H1 (cell line): ENCODE results near the gene GPC6. TPM values are rescaled to one million over a fixed set of nuclear protein-coding genes. Genes with fewer than 3 reads are reported as not detected.
A peak's percentile ranks its signal among the peaks of the same experiment; 100 is the strongest.

Experiments
- CTCF ChIA-PET: fragments of 300-600 bp; sonication (Branson Sonifier 250); formaldehyde crosslinking; loops from one replicate; lab custom pipeline; 2021; ENCODE audit not compliant: partially characterized antibody; lab: Charles Lee
- POLR2A ChIA-PET: fragments of 300-600 bp; sonication (Branson Sonifier 250); formaldehyde crosslinking; loops from one replicate; lab custom pipeline; 2021; ENCODE audit warnings: inconsistent platforms; ENCODE audit not compliant: partially characterized antibody; lab: Charles Lee
- DNase-seq, 2 experiments: peaks; one replicate each; pipeline versions ENCODE4 v3.0.0 to v3.0.0-alpha.2; 2010 to 2022; ENCODE audit warnings: low spot score in 2 of 2, low read depth in 1 of 2, mixed read lengths in 1 of 2
- FAIRE-seq: peaks from 2 replicates; lab custom pipeline; 2011; peaks lifted over from hg19 to GRCh38; lab: Jason Lieb, UNC
- H2AFZ ChIP-seq: 2 replicates; pipeline ENCODE4 v1.8.1; 2012; ENCODE audit warnings: low read length, inconsistent platforms
- H2AK5ac ChIP-seq: 2 replicates; pipeline ENCODE4 v1.6.1; 2013; ENCODE audit warnings: low read depth, low read length
- H2BK120ac ChIP-seq: replicated peaks from 2 replicates; pipeline ENCODE3; 2013; ENCODE audit warnings: low read depth, low read length, inconsistent platforms
- H2BK12ac ChIP-seq: 2 replicates; pipeline ENCODE4 v1.6.1; 2013; ENCODE audit warnings: low read depth, low read length
- H2BK15ac ChIP-seq: 2 replicates; pipeline ENCODE4 v1.6.1; 2013; ENCODE audit warnings: low read length
- H2BK20ac ChIP-seq: 2 replicates; pipeline ENCODE4 v1.6.1; 2013; ENCODE audit warnings: low read length
- H2BK5ac ChIP-seq: 2 replicates; pipeline ENCODE4 v1.6.1; 2013; ENCODE audit warnings: low read depth, low read length
- H3K14ac ChIP-seq: 2 replicates; pipeline ENCODE4 v1.6.1; 2013; ENCODE audit warnings: inconsistent platforms; ENCODE audit not compliant: insufficient read length
- H3K18ac ChIP-seq: 2 replicates; pipeline ENCODE4 v1.6.1; 2013; ENCODE audit warnings: low read length; ENCODE audit errors: extremely low read depth
- H3K23ac ChIP-seq: 2 replicates; pipeline ENCODE4 v1.6.1; 2013; ENCODE audit warnings: inconsistent platforms; ENCODE audit not compliant: insufficient read length
- H3K23me2 ChIP-seq: 2 replicates; pipeline ENCODE4 v1.6.1; 2013; ENCODE audit warnings: low read depth, low read length
- H3K27ac ChIP-seq: 2 replicates; pipeline ENCODE4 v1.6.1; 2011; ENCODE audit warnings: low read depth, low read length, inconsistent platforms
- H3K27me3 ChIP-seq, 4 experiments: replicated peaks in 1 of 4; 1 replicate in 1 of 4; 2 replicates in 3 of 4; pipeline versions ENCODE4 v1.6.1 to v1.8.1; 2011 to 2013; ENCODE audit warnings: low read length in 3 of 4, mild to moderate bottlenecking in 3 of 4, inconsistent platforms in 2 of 4, mixed read lengths in 2 of 4, moderate library complexity in 1 of 4; ENCODE audit not compliant: control insufficient read depth in 3 of 4, insufficient read depth in 3 of 4; ENCODE audit errors: extremely low read depth in 1 of 4
- H3K36me3 ChIP-seq, 4 experiments: 2 replicates each; pipeline versions ENCODE4 v1.6.1 to v1.8.1; 2011 to 2013; ENCODE audit warnings: mild to moderate bottlenecking in 4 of 4, low read length in 3 of 4, moderate library complexity in 2 of 4, control low read depth in 1 of 4, inconsistent platforms in 1 of 4; ENCODE audit not compliant: insufficient read depth in 4 of 4, control insufficient read depth in 2 of 4
- H3K4ac ChIP-seq: replicated peaks from 2 replicates; pipeline ENCODE3; 2013; ENCODE audit warnings: low read length, low read depth, mixed read lengths, inconsistent platforms; ENCODE audit not compliant: insufficient read length
- H3K4me1 ChIP-seq, 4 experiments: replicated peaks in 1 of 4; 1 replicate in 1 of 4; 2 replicates in 3 of 4; pipeline versions ENCODE4 v1.6.1 to v1.8.1; 2011 to 2013; ENCODE audit warnings: low read length in 3 of 4, inconsistent platforms in 2 of 4, mixed read lengths in 1 of 4; ENCODE audit not compliant: insufficient read depth in 4 of 4, control insufficient read depth in 3 of 4
- H3K4me2 ChIP-seq, 2 experiments: 2 replicates each; pipeline versions ENCODE4 v1.6.1 to v1.8.1; 2011 to 2013; ENCODE audit warnings: low read depth in 2 of 2, low read length in 2 of 2, control low read depth in 1 of 2, inconsistent platforms in 1 of 2, mild to moderate bottlenecking in 1 of 2; ENCODE audit not compliant: insufficient read depth in 1 of 2
- H3K4me3 ChIP-seq, 4 experiments: fragments of 200-600, 300-600 bp in 1 of 4; sonication (generic), shearing (Covaris generic), sonication (Bioruptor Twin) in 1 of 4; 2 replicates each; pipeline versions ENCODE4 v1.5.1 to v1.8.1; 2011 to 2016; ENCODE audit warnings: low read length in 4 of 4, low read depth in 3 of 4, control low read depth in 2 of 4, inconsistent platforms in 2 of 4, mild to moderate bottlenecking in 2 of 4, mixed read lengths in 1 of 4, moderate library complexity in 1 of 4; ENCODE audit not compliant: insufficient read depth in 2 of 4; ENCODE audit errors: extremely low read depth in 1 of 4
- H3K56ac ChIP-seq: replicated peaks from 2 replicates; pipeline ENCODE3; 2013; ENCODE audit warnings: low read depth, mild to moderate bottlenecking, mixed read lengths, low read length, inconsistent platforms; ENCODE audit not compliant: insufficient read length
- H3K79me1 ChIP-seq: 2 replicates; pipeline ENCODE4 v1.6.1; 2013; ENCODE audit warnings: low read depth, low read length, control low read depth
- H3K79me2 ChIP-seq, 2 experiments: 2 replicates each; pipeline versions ENCODE4 v1.6.1 to v1.8.1; 2012 to 2013; ENCODE audit warnings: low read length in 2 of 2, mild to moderate bottlenecking in 2 of 2, inconsistent platforms in 1 of 2; ENCODE audit not compliant: insufficient read depth in 2 of 2, control insufficient read depth in 1 of 2
- H3K9ac ChIP-seq, 4 experiments: replicated peaks in 1 of 4; 1 replicate in 1 of 4; 2 replicates in 3 of 4; pipeline versions ENCODE4 v1.6.1 to v1.8.1; 2011 to 2013; ENCODE audit warnings: low read depth in 3 of 4, low read length in 3 of 4, control low read depth in 2 of 4, mild to moderate bottlenecking in 2 of 4, moderate library complexity in 2 of 4, inconsistent platforms in 1 of 4; ENCODE audit errors: extremely low read depth in 1 of 4
- H3K9me3 ChIP-seq, 2 experiments: 2 replicates each; pipeline versions ENCODE4 v1.6.1 to v1.8.1; 2012 to 2013; ENCODE audit warnings: mild to moderate bottlenecking in 2 of 2, moderate library complexity in 2 of 2, control low read depth in 1 of 2, inconsistent platforms in 1 of 2, low read depth in 1 of 2, low read length in 1 of 2, mixed read lengths in 1 of 2; ENCODE audit not compliant: insufficient read depth in 2 of 2
- H4K20me1 ChIP-seq, 2 experiments: replicated peaks in 1 of 2; 2 replicates each; pipeline versions ENCODE3 to v1.8.1; 2011 to 2013; ENCODE audit warnings: inconsistent platforms in 2 of 2, low read length in 2 of 2, mild to moderate bottlenecking in 1 of 2; ENCODE audit not compliant: insufficient read depth in 2 of 2, control insufficient read depth in 1 of 2
- H4K5ac ChIP-seq: 2 replicates; pipeline ENCODE4 v1.6.1; 2013; ENCODE audit warnings: low read length, low read depth, mixed read lengths, inconsistent platforms; ENCODE audit not compliant: insufficient read length
- H4K8ac ChIP-seq: 2 replicates; pipeline ENCODE4 v1.8.0; 2013; ENCODE audit warnings: mild to moderate bottlenecking, moderate library complexity, low read length, inconsistent platforms; ENCODE audit not compliant: insufficient read depth; ENCODE audit errors: extremely low read depth
- H4K91ac ChIP-seq: replicated peaks from 2 replicates; pipeline ENCODE3; 2013; ENCODE audit warnings: low read length, mixed read lengths, inconsistent platforms; ENCODE audit not compliant: insufficient read length
- POLR2AphosphoS5 ChIP-seq: IDR thresholded peaks from 2 replicates; pipeline ENCODE4 v1.6.1; 2011; ENCODE audit warnings: low read depth, low read length
- WGBS, 2 experiments: shearing (Covaris generic) in 1 of 2; methylation state at CpG; one replicate each; pipeline versions ENCODE4 v1.1.6 to v1.1.7; 2013 to 2015; ENCODE audit warnings: low lambda C conversion rate in 2 of 2, mixed read lengths in 2 of 2, inconsistent platforms in 1 of 2, low coverage in 1 of 2, missing lambda C conversion rate in 1 of 2; ENCODE audit not compliant: insufficient replicate concordance in 2 of 2, insufficient coverage in 1 of 2, insufficient read length in 1 of 2; ENCODE audit errors: extremely low coverage in 1 of 2, missing lambda C conversion rate in 1 of 2; 5-methylcytosine and 5-hydroxymethylcytosine counted together
- polyA plus RNA-seq, 7 experiments: library from polyadenylated mRNA; depleted of rRNA in 3 of 7; stranded (reverse) in 5 of 7; unstranded in 2 of 7; fragments of >200 nt in 5 of 7; fragments of 200-250 nt in 2 of 7; gene quantifications; 1 replicate in 5 of 7; 2 replicates in 1 of 7; 4 replicates in 1 of 7; pipeline versions ENCODE4 v1.2.1 to v1.2.3, GENCODE V29; 2011 to 2013; ENCODE audit warnings: missing spikeins in 2 of 7, mixed read lengths in 2 of 7
- total RNA-seq: library from RNA; stranded (reverse); fragmentation: NEBNext Ultra II Directional; extraction: Animal tissue kit (Norgen Biotek cat#: 25700); gene quantifications from 2 replicates; pipeline ENCODE4 v1.2.1, GENCODE V29; 2021

Gene GPC6
- total and polyA plus RNA-seq, 2 of the 8 experiments (the other 6 are each of a cell fraction or from before 2014, with no cell fraction given), result 5.4 to 12.0 TPM

DNA sequence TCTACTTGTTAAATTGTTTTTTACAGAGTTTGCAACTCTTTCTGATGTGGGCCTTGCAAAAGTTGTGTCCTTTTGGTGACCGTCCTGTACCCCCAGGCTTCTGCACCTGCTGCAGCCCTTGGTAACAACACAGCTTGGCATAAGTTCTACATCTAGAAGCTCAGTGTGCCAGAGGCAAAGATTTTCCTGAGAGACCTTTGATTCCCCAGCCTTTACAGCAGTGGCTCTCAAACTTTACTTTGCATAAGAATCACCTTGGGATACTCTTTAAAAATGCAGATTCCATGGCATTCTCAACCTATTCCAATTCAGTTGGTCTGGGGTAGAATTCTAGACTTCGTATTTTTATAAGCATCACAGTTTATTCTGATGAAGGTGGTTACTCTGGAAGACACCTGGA is 991.9 kb downstream of the GPC6 start:
- Histone ChIP-seq H3K79me1 (no peaks in the 10 kb centered on the region), H3K18ac (no peak overlapping the region), H3K27ac (no peak overlapping the region), H2AK5ac (no peak overlapping the region), H2BK12ac (no peak overlapping the region; the same call in 1 of the 2 replicates), H4K5ac (no peak overlapping the region), H3K14ac (no peak overlapping the region), H4K91ac (no peak overlapping the region), H2BK20ac (peak overlapping the region; percentile 24; the same call in 1 of the 2 replicates), H3K36me3 (no peaks in the 10 kb centered on the region), H4K20me1 (no peaks in the 10 kb centered on the region), H3K79me2 (no peaks in the 10 kb centered on the region), H3K27me3 (no peaks in the 10 kb centered on the region), H3K23me2 (no peaks in the 10 kb centered on the region), H4K8ac (no peak overlapping the region), H3K56ac (no peak overlapping the region), H2AFZ (no peak overlapping the region), H3K4me1 (peaks cover 0 to 9% (median 7%) of the 10 kb centered on the region in 4 experiments; a peak in 5 of 7 replicates), H3K4me3 (peak overlapping the region in 1 of 4 experiments; percentile 11; a peak in 1 of 8 replicates), H3K9me3 (no peaks in the 10 kb centered on the region), H2BK120ac (no peak overlapping the region), H2BK5ac (no peak overlapping the region), H2BK15ac (no peak overlapping the region), H3K23ac (no peak overlapping the region), H3K9ac (no peak overlapping the region), H3K4ac (no peak overlapping the region), H3K4me2 (peak overlapping the region; percentile 45 to 62; a peak in 3 of 4 replicates)
- WGBS, 2 experiments, result 33% methylated on average over 2 of the region's 2 CpGs; no CpG with 5 or more reads in 1 of the 2 experiments
- POLR2A ChIA-PET, result interaction anchor here (1.1 kb wide), 1 partner anchor 653 kb away, joined by 3 read pairs; no protein-coding TSS in a partner anchor
- CTCF ChIA-PET, result interaction anchor here (1.1 kb wide), 1 partner anchor 127 kb away, joined by 4 read pairs; no protein-coding TSS in a partner anchor
- DNase-seq, result no peak
- peak; percentile 86 for FAIRE-seq
- no peak for TF ChIP-seq POLR2AphosphoS5
